RCC 7860 (cell line): ENCODE data around the gene ZNF277.
"Not testable (repeated sequence)": the region's sequence is repeated elsewhere in the genome, so short reads cannot be mapped to it uniquely, and the experiment has no call there.

Experiments used
- DNase-seq: peaks from one replicate; pipeline ENCODE4 v3.0.0-alpha.2; 2015; ENCODE audit warnings: low spot score
- FAIRE-seq: peaks from 2 replicates; lab custom pipeline; 2012; peaks lifted over from hg19 to GRCh38; lab: Jason Lieb, UNC

The ZNF277 gene

GRCh38 chr7:112248598-112248997, 42.1 kb downstream of the ZNF277 start:
- FAIRE-seq (no peak), DNase-seq (no peak)

DNA sequence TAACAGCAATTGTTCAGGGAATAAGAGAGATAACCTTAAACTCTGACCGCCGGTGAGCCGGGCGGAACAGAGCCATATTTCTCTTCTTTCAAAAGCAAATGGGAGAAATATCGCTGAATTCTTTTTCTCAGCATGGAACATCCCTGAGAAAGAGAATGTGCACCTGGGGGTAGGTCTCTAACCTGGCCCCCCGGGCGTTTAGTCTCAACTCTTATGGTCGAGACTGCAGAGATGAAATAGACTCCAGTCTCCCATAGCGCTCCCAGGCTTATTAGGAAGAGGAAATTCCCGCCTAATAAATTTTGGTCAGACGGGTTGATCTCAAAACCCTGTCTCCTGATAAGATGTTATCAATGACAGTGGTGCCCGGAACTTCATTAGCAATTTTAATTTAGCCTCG, 43.5 kb downstream of the ZNF277 start:
- FAIRE-seq, DNase-seq: not testable (repeated sequence)

GRCh38 chr7:112252141-112252540, 45.6 kb downstream of the ZNF277 start:
- DNase-seq, result no peak
- FAIRE-seq, result no peak

GRCh38 chr7:112252691-112253090, 46.2 kb downstream of the ZNF277 start:
- FAIRE-seq (no peak), DNase-seq (no peak)

GRCh38 chr7:112254156-112254555, 47.7 kb downstream of the ZNF277 start:
- DNase-seq (no peak), FAIRE-seq (no peak)

DNA sequence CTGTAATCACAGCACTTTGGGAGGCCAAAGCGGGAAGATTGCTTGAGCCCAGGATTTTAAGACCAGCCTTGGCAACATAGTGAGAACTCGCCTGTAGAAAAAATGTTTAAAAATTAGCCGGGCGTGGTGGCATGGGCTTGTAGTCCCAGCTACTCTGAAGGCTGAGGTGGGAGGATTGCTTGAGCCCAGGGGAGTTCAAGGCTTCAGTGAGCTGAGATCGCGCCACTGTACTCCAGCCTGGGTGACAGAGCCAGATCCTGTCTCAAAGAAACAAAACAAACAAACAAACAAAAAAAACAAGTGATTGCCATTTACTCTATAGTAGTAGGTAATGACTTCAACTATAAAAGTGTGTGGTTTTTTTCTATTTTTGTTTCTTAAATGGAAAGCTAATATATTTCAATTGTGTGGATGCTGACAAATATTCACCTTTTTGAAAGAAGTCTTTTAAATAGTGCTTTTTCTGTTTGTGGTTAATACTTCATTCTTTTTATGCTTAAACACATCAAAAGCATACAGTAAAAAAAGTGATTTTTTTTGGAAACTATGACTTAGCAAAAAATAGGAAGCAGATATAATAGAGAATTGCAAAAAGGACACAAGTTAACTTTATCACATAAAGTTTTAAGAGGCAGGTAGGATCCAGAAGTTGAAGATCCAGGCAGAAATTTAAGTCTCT, 48.4 kb downstream of the ZNF277 start:
- DNase-seq, result no peak
- FAIRE-seq, result peak; percentile 24

GRCh38 chr7:112255388-112255720, 48.9 kb downstream of the ZNF277 start:
- FAIRE-seq, result peak; percentile 45
- no peak for DNase-seq

DNA sequence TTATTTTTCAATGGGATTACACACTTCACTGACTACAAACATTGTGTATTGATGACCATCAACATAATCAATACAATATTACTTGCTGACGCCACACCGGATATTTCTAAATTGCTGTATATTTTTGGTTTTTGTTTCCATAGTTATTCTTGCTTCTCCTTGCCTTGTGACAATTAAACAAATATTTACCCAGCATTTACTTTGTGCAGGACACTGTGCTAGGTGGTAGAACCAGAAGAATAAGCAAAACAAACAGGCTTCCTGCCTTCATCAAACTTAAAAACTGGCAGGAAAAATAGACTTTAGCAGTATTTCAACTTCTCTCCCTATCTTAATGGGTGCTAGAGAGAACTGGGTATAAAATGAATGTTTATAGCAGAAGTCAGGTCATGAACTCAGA, 50.6 kb downstream of the ZNF277 start:
- DNase-seq, result no peak
- FAIRE-seq, result no peak

- FAIRE-seq (no peak), DNase-seq (no peak)
Observed at GRCh38 chr7:112260911-112261310, 54.4 kb downstream of the ZNF277 start.

- DNase-seq (no peak), FAIRE-seq (no peak)
Observed at GRCh38 chr7:112262036-112262435, 55.5 kb downstream of the ZNF277 start.

DNA sequence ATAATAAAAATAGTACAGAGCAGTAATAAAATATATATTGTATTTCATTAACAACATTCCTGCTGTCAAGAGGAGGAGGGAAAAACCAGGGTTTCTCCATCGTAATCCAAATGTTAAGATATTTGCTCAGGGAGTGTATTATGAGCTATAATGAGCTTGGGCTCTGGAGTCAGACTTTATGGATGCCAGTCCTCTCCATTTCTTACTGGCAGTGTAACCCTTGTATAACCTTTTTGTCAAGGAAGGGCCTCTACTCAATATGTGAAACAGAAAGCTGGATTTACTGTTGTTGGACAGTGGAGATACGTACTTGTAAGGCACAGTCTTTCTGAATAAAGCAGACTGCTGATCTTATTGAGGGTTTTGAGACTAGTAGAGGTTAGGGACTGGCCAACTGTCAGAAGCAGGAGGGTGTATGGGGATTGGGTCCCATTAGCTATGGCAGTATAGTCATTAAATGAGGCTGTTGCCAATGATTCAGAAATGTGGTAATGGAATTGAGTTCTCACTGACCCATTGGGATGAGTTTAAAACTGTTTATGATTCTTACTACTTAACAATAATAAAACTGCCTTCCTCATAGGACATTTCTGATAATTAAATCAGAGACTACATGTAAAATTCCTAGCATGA, 56.5 kb downstream of the ZNF277 start:
- FAIRE-seq, result no peak
- no peak for DNase-seq

DNA sequence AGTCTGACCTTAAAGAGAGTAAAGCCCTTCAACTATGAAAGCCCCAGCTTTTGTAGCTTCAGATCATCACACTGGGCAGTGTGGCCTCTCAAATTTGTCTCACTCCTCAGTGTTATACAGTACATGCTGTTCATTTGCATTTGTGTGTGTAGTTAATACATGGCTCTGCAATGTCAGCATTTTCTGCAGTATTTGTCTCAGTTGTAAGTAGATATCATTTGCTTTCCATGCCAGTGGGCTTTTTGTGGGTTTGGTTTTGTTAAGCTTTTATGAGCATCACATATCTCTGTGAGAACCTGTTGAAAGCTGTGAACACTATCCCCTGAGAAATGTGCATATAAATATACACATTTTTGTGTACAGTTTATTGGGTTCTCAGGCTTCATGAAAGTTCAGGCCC, 57.0 kb downstream of the ZNF277 start:
- FAIRE-seq (no peak), DNase-seq (no peak)

DNA sequence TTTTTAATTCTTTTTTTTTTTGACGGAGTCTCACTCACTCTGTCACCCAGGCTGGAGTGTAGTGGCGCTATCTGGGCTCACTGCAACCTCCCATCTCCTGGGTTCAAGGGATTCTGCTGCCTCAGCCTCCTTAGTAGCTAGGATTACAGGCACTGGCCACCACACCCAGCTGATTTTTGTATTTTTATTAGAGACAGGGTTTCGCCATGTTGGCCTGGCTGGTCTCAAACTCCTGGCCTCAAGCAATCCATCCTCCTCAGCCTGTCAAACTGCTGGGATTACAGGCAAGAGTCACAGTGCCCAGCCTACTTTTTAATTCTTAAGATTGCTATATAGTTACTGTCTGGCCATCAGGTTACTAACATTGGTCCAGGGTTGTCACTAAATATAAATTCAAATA, 59.6 kb downstream of the ZNF277 start:
- FAIRE-seq (no peak), DNase-seq (no peak)

- peak; percentile 74 for FAIRE-seq
- no peak for DNase-seq
Observed at GRCh38 chr7:112266595-112267270, 60.2 kb downstream of the ZNF277 start.

GRCh38 chr7:112267944-112268691, 61.6 kb downstream of the ZNF277 start:
- DNase-seq (no peak), FAIRE-seq (no peak)

- DNase-seq, result no peak
- no peak for FAIRE-seq
Observed at GRCh38 chr7:112271162-112271561, 64.7 kb downstream of the ZNF277 start.

- DNase-seq, result no peak
- no peak for FAIRE-seq
Observed at GRCh38 chr7:112272921-112273561, 66.5 kb downstream of the ZNF277 start.

DNA sequence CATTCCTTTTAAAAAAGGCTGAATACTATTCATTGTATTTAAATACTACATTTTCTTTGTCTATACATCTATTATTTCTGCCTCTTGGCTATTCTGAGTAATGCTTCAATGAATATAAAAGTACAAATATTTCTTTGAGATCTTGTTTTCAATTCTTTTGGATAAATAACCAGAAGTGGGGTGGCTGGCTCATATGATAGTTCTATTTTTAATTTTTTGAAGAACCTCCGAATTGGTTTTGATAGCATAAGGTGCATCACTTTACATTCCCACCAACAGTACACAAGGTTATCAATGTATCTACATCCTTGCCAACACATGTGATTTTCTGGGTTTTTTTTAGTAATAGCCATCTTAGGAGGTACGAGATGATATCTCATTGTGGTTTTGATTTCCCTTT, 72.5 kb downstream of the ZNF277 start:
- no peak for DNase-seq
- FAIRE-seq, result no peak

- DNase-seq (no peak), FAIRE-seq (no peak)
Observed at GRCh38 chr7:112280267-112280666, 73.8 kb downstream of the ZNF277 start.

GRCh38 chr7:112282476-112283188, 76.1 kb downstream of the ZNF277 start:
- FAIRE-seq (no peak), DNase-seq (no peak)
